NCI-H524 (cell line): ENCODE results near the gene RAI14.
"Not testable (repeated sequence)": the region's sequence is repeated elsewhere in the genome, so short reads cannot be mapped to it uniquely, and the experiment has no call there.

Source experiments
- DNase-seq, 2 experiments: peaks; one replicate each; lab custom pipeline; 2025; lab: John Stamatoyannopoulos, UW

RAI14 gene

DNA sequence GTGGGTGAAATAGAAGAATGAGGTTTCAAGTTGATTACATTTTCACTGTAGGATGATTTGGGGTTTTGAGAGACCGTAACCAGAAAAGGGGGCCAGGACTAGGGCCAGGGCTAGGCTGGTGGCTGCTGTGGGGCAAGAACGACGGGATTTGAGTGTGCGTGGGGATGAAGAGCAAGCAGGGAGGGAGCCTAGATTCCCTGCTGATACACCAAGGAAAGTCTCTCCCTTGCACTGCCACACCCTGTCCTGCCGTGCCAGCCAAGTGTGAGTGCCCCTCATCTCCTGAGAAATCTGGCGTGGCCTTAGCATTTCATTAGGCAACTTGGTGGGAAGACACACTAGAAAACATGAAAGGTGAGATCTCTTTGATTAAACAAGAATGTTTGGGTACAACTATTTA is 42.6 kb downstream of the RAI14 start:
- no peak for DNase-seq

DNA sequence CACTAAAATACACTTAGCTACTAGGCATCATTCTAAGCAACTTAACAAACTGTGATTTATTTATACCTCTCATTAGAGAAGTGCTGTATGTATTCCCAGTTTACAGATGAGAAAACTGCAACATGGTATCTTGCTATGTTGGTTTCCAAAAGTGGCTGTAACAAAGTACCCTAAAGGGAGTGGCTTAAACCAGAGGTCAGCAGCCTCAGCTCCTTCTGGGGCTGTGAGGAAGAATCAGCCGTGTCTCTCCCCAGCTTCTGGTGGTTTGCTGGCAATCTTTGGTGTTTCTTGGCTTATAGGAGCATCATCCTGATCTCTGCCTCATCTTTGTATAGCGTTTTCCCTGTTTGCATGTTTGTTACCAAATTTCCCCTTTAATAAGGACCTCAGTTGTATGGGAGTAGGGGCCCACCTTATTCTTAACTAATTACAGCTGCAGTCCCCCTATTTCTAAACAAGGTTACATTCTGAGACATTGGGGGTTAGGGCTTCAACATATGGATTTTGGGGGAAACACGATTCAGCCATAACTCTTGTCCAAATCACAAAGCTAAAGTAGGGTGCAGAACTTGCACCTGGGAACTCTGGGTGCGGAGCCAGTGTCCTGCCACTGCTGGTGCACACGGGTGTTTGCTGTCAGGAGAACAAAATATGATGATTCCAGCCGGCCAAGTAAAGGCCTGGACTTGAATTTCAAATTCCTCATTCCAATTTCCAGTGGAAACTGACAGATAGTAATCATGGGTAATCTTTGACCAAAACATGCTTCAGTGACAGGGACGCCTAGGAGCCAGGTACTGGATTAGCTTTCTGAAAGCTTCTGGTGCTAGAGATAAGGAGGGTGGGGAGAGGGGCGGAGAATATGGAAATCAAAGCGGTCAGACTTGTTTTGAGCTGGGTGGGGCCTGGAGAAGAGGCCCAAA is 43.3 kb downstream of the RAI14 start:
- no peak for DNase-seq

GRCh38 chr5:34700078-34700452 is 43.9 kb downstream of the RAI14 start:
- no peak for DNase-seq

DNA sequence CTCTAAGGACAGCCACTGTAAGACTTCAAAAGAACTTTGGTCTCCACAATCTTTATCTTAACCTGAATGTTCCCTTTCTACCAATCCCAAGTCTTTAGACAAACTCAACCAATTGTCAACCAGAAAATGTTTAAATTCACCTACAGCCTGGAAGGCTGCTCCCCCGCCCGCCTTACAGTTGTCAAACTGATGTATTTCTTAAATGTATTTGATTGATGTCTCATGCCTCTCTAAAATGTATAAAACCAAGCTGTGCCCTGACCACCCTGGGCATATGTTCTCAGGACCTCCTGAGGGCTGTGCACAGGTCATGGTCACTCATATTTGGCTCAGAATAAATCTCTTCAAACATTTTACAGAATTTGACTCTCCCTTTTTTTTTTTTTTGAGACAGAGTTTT is 45.3 kb downstream of the RAI14 start:
- not testable (repeated sequence) for DNase-seq

GRCh38 chr5:34703767-34704713 is 47.9 kb downstream of the RAI14 start:
- DNase-seq: no peak

DNA sequence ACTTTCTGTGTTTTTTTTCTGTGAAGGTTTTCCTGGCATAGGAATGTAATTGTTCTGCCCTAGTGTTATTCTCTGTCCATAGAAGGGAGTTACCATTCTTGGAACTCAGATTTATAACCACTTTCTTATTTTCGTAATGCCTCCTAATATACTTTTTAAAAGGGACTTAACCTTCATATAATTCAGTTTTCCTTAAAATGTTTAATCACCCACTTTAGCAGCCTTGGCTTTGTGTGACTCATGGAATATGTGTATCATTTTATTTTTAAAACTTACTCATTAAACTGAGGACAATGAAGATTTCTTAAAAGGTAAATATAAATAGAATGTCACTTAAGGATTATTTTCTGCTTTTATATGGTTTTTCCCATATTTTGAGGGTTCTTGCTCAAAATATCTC is 50.0 kb downstream of the RAI14 start:
- no peak for DNase-seq

- DNase-seq: no peak
Observed at GRCh38 chr5:34707451-34708107, 51.5 kb downstream of the RAI14 start.

- DNase-seq: no peak
Observed at GRCh38 chr5:34708777-34709176, 52.6 kb downstream of the RAI14 start.

- no peak for DNase-seq
Observed at GRCh38 chr5:34709861-34710673, 53.9 kb downstream of the RAI14 start.

GRCh38 chr5:34712565-34712964 is 56.4 kb downstream of the RAI14 start:
- DNase-seq: no peak

DNA sequence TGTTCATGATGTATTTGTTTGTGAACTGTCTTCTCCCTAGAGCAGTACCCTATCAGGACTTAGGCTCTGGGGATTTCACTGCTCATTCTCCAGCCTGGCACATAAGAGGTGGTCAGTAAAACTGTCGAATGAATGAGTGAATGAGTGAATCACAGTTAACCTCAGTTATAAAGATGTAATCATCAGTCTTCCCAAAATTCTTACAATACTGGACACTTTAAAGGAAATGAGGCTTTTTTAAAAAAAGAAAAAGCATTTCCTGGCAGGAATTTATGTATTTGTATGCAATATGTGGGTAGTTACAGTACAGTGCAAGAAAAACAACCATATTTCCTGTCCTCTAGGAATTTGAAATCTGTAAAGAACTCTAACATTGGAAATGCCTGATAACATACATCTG is 59.6 kb downstream of the RAI14 start:
- DNase-seq: no peak

- no peak for DNase-seq
Observed at GRCh38 chr5:34716986-34717385, 60.9 kb downstream of the RAI14 start.

DNA sequence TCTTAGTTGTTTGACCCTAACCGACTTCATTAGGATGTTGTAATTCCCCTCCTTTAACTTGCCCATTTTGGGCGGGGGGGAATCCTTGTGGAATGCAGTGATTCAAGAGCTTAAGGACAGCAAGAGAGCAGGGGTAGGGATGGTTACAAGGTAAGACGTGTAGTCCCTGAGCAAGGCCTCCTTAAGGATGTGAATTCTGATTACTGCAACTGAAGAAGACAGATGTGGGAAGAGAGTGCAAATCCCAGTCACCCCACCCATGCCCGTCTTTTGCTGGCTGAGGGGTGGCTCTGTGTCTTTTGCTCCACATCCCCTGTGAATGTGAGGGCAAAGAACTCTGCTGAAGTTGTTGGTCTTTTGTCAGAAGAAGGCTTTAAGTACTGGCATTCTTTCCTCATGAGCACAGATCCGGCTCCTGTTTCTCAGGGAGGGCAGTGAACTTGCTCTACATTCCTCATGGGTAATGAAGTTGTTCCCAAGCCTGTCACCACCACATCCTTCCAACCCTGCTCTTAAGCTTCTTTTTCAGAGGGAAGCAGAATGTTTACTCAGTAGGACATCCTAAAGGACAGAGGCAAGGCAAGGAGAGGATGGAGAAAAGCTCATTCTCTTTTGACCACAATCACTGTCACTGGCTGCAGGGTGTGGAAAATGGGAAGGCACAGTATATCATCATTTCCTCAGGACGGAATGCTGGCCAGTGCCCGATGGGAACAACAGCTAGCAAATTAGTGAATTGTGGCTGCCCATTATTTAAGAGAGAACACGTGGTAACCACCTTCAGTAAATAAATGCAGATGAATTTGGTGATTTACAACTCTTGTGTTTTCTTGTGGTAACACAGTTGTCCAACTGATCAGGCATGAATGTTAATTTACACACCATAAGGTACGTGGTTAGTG is 61.5 kb downstream of the RAI14 start:
- DNase-seq: no peak

DNA sequence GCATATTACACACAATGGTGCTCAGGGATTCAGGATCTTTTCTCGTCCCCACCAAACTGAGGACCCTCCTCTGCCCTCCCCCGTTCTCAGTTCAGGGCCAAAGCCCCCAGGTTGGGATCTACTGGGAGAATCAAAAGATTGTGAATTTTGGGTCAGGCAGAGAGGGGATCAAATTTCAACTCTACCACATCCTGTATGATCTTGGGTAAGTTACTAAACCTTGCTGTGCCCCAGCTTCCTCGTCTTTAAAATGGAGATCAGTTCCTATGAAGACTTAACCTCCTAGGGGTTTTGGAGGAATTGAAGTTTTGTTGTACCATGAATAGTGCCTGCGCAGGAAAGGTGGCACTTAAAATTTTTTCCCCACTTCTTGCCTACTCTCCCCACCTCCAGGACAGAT is 62.4 kb downstream of the RAI14 start:
- no peak for DNase-seq

DNA sequence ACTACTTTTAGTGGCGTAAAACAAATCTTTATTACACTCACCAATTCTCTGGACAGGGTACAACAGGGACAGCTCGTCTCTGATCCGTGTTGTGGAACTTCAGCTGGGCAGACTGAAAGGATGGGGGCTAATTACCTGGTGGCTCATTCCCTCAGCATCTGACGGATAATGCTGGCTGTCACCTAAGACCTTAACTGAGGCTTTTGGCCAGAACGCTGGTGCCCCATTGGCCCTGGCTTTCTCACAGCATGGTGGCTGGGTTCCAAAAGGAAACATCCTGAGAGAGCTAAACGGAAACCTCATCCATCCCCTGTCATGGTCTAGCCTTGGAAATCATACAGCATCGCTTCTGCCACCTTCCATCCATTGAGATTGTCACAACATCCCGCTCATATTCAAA is 62.9 kb downstream of the RAI14 start:
- no peak for DNase-seq

GRCh38 chr5:34721327-34721726 is 65.2 kb downstream of the RAI14 start:
- DNase-seq: no peak

DNA sequence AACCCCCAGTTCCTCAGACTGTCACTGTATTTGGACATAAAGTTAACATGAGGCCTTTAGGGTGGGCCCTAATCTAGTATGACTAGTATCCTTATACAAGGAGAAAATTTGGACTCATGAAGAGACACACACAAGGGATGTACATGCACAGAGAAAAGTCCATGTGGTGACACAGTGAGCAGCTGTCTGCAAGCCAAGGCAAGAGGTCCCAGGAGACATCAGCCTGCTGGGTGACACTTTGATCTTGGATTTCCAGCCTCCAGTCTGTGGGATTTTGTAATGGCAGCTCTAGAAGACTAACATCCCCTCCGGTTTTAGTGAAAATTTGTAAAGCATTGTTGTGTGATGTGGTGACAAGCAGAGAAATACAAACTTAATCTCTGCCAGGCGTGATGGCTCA is 66.1 kb downstream of the RAI14 start:
- peak; percentile 4 to 42 for DNase-seq

DNA sequence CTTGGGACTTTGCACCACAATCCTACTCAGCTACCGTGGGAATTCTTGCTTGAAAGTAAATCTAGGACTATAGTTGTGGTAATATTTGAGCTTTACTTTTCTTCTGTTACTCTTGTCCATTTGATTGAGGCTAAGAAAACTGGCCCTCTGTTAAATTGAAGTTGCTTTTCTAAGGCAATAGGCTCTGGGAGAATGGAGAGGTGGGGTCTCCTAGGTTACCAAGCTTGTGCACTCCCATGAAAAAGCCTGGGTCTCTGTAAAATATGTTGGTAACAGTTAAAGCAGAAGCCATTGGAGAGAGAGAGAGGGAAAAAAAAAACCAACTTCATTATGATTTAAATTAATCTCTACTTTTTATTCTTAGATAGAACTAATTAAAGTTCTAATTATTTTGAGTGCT is 68.6 kb downstream of the RAI14 start:
- no peak for DNase-seq

DNA sequence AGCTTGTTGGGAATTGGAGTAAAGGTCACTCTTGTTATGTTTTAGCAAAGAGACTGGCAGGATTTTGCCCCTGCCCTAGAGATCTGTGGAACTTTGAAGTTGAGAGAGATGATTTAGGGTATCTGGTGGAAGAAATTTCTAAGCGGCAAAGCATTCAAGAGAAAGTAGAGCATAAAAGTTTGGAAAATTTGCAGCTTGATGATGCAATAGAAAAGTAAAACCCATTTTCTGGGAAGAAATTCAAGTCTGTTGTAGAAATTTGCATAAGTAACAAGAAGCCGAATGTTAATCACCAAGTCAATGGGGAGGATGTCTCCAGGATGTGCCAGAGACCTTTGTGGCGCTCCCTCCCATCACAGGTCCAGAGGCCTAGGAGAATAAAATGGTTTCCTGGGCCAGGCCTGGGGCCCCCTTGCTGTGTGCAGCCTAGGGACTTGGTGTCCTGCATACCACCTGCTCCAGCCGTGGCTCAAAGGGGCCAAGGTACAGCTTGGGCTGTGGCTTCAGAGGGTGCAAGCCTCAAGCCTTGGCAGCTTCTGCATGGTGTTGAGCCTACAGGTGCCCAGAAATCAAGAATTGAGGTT is 71.1 kb downstream of the RAI14 start:
- not testable (repeated sequence) for DNase-seq

DNA sequence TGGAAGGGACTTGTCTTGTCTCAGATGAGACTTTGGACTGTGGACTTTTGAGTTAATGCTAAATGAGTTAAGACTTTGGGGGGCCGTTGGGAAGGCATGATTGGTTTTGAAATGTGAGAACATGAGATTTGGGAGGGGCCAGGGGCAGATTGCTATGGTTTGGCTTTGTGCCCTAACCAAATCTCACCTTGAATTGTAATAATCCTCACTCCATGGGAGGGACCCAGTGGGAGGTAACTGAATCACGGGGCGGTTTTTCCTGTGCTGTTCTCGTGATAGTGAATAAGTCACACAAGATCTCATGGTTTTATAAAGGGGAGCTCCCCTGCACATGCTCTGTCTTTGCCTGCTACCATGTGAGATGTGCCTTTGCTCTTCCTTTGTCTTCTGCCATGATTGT is 72.1 kb downstream of the RAI14 start:
- no peak for DNase-seq
